Astrocyte (in vitro differentiated cells and primary cell): Measurements from ENCODE around the gene TMEM132C. TPM values are rescaled to one million over a fixed set of nuclear protein-coding genes. Genes with fewer than 3 reads are reported as not detected.

Source experiments
- DNase-seq: peaks from one replicate; pipeline ENCODE4 v3.0.0-alpha.2; 2010; ENCODE audit warnings: low read depth
- FAIRE-seq: peaks from 2 replicates; lab custom pipeline; 2011; peaks lifted over from hg19 to GRCh38; lab: Jason Lieb, UNC
- H2AFZ ChIP-seq: 2 replicates; pipeline ENCODE4 v1.6.0; 2012; ENCODE audit warnings: low read depth, low read length, inconsistent platforms
- H3K27ac ChIP-seq: 2 replicates; pipeline ENCODE4 v1.5.1; 2011; ENCODE audit warnings: low read depth, low read length, inconsistent platforms
- H3K27me3 ChIP-seq: 2 replicates; pipeline ENCODE4 v1.6.0; 2011; ENCODE audit warnings: low read length, inconsistent platforms; ENCODE audit not compliant: insufficient read depth
- H3K36me3 ChIP-seq: 2 replicates; pipeline ENCODE4 v1.5.1; 2011; ENCODE audit warnings: low read length, inconsistent platforms; ENCODE audit not compliant: insufficient read depth
- H3K4me1 ChIP-seq: 2 replicates; pipeline ENCODE4 v1.5.1; 2011; ENCODE audit warnings: low read length, inconsistent platforms; ENCODE audit not compliant: insufficient read depth
- H3K4me2 ChIP-seq: 2 replicates; pipeline ENCODE4 v1.6.0; 2012; ENCODE audit warnings: low read length, inconsistent platforms
- H3K4me3 ChIP-seq: 2 replicates; pipeline ENCODE4 v1.5.1; 2011; ENCODE audit warnings: low read depth, mild to moderate bottlenecking, low read length, inconsistent platforms; ENCODE audit not compliant: insufficient read depth
- H3K79me2 ChIP-seq: 2 replicates; pipeline ENCODE4 v1.6.0; 2012; ENCODE audit warnings: mild to moderate bottlenecking, low read length, inconsistent platforms; ENCODE audit not compliant: insufficient read depth
- H3K9ac ChIP-seq: 2 replicates; pipeline ENCODE4 v1.6.0; 2012; ENCODE audit warnings: mild to moderate bottlenecking, low read length, inconsistent platforms
- H3K9me3 ChIP-seq: 2 replicates; pipeline ENCODE4 v1.5.1; 2012; ENCODE audit warnings: low read depth, mild to moderate bottlenecking, low read length, inconsistent platforms; ENCODE audit not compliant: insufficient read depth
- H4K20me1 ChIP-seq: 2 replicates; pipeline ENCODE4 v1.6.0; 2012; ENCODE audit warnings: low read length, inconsistent platforms; ENCODE audit not compliant: insufficient read depth
- H3K27ac Mint-ChIP-seq: one replicate; pipeline ENCODE4 v1.8.0; 2021; ENCODE audit warnings: mild to moderate bottlenecking, mixed read lengths; ENCODE audit not compliant: unreplicated experiment
- H3K27me3 Mint-ChIP-seq: one replicate; pipeline ENCODE4 v1.8.0; 2021; ENCODE audit warnings: low read depth, mixed read lengths; ENCODE audit not compliant: unreplicated experiment
- H3K36me3 Mint-ChIP-seq: one replicate; pipeline ENCODE4 v1.8.0; 2021; ENCODE audit warnings: low read depth, mixed read lengths; ENCODE audit not compliant: unreplicated experiment
- H3K4me1 Mint-ChIP-seq: one replicate; pipeline ENCODE4 v1.8.0; 2021; ENCODE audit warnings: low read depth, mixed read lengths; ENCODE audit not compliant: unreplicated experiment
- H3K4me3 Mint-ChIP-seq: one replicate; pipeline ENCODE4 v1.8.0; 2021; ENCODE audit warnings: mild to moderate bottlenecking, moderate library complexity, mixed read lengths; ENCODE audit not compliant: unreplicated experiment
- H3K9me3 Mint-ChIP-seq: one replicate; pipeline ENCODE4 v1.8.0; 2021; ENCODE audit warnings: mild to moderate bottlenecking, mixed read lengths; ENCODE audit not compliant: unreplicated experiment
- EZH2 ChIP-seq: IDR thresholded peaks from 2 replicates; pipeline ENCODE4 v1.6.1; 2012; ENCODE audit warnings: mild to moderate bottlenecking, low read length, inconsistent platforms; ENCODE audit not compliant: insufficient read depth
- total RNA-seq: library from RNA; stranded (reverse); gene quantifications from 2 replicates; pipeline ENCODE4 v1.2.1, GENCODE V29; 2021
- TF ChIP-seq, protein P1 (sequence below): IDR thresholded peaks from 2 replicates; pipeline ENCODE4 v1.5.1; 2011; ENCODE audit warnings: low read depth, mild to moderate bottlenecking, inconsistent platforms, low read length, moderate library complexity; ENCODE audit not compliant: insufficient read depth

Gene TMEM132C
- total RNA-seq, 1 donor from 2014 or later: not detected

DNA sequence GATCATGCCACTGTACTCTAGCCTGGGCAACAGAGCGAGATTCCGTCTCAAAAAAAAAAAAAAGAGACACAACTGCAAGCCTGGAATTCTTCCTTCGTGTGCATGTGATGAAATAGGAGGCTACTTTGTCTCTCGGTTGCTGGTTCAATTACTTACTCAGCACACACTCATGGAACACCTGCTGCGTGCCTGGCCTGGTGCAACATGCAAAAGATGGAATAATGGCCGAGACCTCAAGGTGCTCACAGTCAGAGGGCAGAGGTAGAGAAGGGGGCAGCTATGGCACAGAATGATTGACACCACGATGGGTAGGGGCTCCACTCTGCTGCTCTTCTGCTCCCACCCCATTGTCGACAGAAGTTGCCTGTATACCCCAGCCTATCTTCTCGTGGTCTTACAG, 444.5 kb downstream of the TMEM132C start:
- H3K27me3 ChIP-seq: no peaks in the 10 kb centered on the region
- peaks cover 11% of the 10 kb centered on the region for H3K9me3 ChIP-seq
- H3K36me3 ChIP-seq: no peaks in the 10 kb centered on the region
- H3K4me3 ChIP-seq: no peak overlapping the region
- no peak for DNase-seq
- Mint-ChIP-seq H3K27me3 (no peaks in the 10 kb centered on the region), H3K4me1 (no peaks in the 10 kb centered on the region), H3K4me3 (no peak overlapping the region), H3K9me3 (peaks cover 25% of the 10 kb centered on the region), H3K36me3 (no peaks in the 10 kb centered on the region), H3K27ac (no peak overlapping the region)
- no peak overlapping the region for H3K4me2 ChIP-seq
- no peak for FAIRE-seq
- no peaks in the 10 kb centered on the region for H4K20me1 ChIP-seq
- H3K9ac ChIP-seq: no peak overlapping the region
- no peaks in the 10 kb centered on the region for H3K79me2 ChIP-seq
- H3K27ac ChIP-seq: no peak overlapping the region
- no peak overlapping the region for H2AFZ ChIP-seq
- H3K4me1 ChIP-seq: no peaks in the 10 kb centered on the region
- TF ChIP-seq EZH2: no peak
- TF ChIP-seq, protein P1, sequence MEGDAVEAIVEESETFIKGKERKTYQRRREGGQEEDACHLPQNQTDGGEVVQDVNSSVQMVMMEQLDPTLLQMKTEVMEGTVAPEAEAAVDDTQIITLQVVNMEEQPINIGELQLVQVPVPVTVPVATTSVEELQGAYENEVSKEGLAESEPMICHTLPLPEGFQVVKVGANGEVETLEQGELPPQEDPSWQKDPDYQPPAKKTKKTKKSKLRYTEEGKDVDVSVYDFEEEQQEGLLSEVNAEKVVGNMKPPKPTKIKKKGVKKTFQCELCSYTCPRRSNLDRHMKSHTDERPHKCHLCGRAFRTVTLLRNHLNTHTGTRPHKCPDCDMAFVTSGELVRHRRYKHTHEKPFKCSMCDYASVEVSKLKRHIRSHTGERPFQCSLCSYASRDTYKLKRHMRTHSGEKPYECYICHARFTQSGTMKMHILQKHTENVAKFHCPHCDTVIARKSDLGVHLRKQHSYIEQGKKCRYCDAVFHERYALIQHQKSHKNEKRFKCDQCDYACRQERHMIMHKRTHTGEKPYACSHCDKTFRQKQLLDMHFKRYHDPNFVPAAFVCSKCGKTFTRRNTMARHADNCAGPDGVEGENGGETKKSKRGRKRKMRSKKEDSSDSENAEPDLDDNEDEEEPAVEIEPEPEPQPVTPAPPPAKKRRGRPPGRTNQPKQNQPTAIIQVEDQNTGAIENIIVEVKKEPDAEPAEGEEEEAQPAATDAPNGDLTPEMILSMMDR: no peak

DNA sequence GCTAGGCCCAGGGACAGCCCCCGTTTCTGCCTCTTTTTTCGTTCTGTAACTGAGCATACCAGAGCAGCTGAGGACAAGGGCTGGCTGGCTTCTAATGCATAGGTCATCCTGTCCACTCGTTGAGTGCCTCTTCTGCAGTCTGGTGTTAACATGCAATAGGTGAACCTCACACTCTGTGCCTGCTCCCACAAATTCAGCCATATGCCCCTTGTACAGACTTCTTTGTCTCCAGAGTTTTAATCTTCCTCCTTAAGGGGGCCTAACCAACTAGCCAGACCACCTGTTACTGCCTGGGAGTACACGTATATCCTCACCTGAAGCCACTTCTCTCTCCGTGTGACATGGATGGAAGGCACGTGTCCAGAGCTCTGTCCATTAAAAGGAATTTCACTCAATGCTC, 445.7 kb downstream of the TMEM132C start:
- no peak overlapping the region for H3K9ac ChIP-seq
- no peak overlapping the region for H3K4me2 ChIP-seq
- H3K9me3 ChIP-seq: peaks cover 11% of the 10 kb centered on the region
- H4K20me1 ChIP-seq: no peaks in the 10 kb centered on the region
- Mint-ChIP-seq H3K27me3 (no peaks in the 10 kb centered on the region), H3K9me3 (peaks cover 25% of the 10 kb centered on the region), H3K36me3 (no peaks in the 10 kb centered on the region), H3K4me1 (no peaks in the 10 kb centered on the region), H3K27ac (no peak overlapping the region), H3K4me3 (no peak overlapping the region)
- DNase-seq: no peak
- H3K27me3 ChIP-seq: no peaks in the 10 kb centered on the region
- H3K4me3 ChIP-seq: no peak overlapping the region
- no peak for TF ChIP-seq EZH2
- TF ChIP-seq, protein P1: no peak
- H3K79me2 ChIP-seq: no peaks in the 10 kb centered on the region
- H2AFZ ChIP-seq: no peak overlapping the region
- H3K36me3 ChIP-seq: no peaks in the 10 kb centered on the region
- H3K4me1 ChIP-seq: no peaks in the 10 kb centered on the region
- no peak overlapping the region for H3K27ac ChIP-seq
- no peak for FAIRE-seq

DNA sequence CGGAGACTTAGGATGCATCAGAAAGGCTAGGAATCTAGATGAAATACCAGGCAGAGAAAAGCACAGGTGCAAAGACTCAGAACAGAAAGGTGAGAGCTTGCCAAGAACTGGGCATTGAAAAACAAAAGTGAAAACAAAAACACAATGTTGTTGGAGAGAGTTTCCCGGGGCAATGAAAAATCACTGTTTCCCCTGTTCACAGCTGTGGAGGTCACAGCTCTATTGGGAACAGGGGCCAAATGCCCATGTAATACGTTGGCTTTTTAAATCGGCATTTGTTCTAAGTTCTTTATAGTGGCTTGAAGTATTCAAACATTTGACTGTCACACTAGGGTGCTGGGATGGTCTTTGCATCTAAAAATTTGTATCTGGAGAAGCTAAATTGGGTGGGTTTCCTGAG, 448.5 kb downstream of the TMEM132C start:
- no peak for TF ChIP-seq EZH2
- TF ChIP-seq, protein P1: no peak
- peaks cover 25% of the 10 kb centered on the region for H3K9me3 Mint-ChIP-seq
- no peak overlapping the region for H3K27ac Mint-ChIP-seq
- H3K4me3 ChIP-seq: no peak overlapping the region
- no peak overlapping the region for H3K4me3 Mint-ChIP-seq
- H3K27ac ChIP-seq: no peak overlapping the region
- peaks cover 8% of the 10 kb centered on the region for H3K9me3 ChIP-seq
- H3K36me3 Mint-ChIP-seq: no peaks in the 10 kb centered on the region
- H2AFZ ChIP-seq: no peak overlapping the region
- H3K27me3 ChIP-seq: no peaks in the 10 kb centered on the region
- no peak for DNase-seq
- H3K9ac ChIP-seq: no peak overlapping the region
- H3K4me2 ChIP-seq: no peak overlapping the region
- no peaks in the 10 kb centered on the region for H3K36me3 ChIP-seq
- no peaks in the 10 kb centered on the region for H3K79me2 ChIP-seq
- FAIRE-seq: no peak
- no peaks in the 10 kb centered on the region for H3K27me3 Mint-ChIP-seq
- no peaks in the 10 kb centered on the region for H4K20me1 ChIP-seq
- H3K4me1 ChIP-seq: no peaks in the 10 kb centered on the region
- no peaks in the 10 kb centered on the region for H3K4me1 Mint-ChIP-seq
